ACC112 (cell line): ENCODE measurements around the gene ESR2.
A peak's percentile ranks its signal among the peaks of the same experiment; 100 is the strongest.

Experiments
- H2AFZ ChIP-seq: fragments of 200-600 bp; sonication (generic); one replicate; pipeline ENCODE4 v1.6.0; 2017; ENCODE audit warnings: antibody characterized with exemption, low read length; ENCODE audit not compliant: unreplicated experiment
- H3K27ac ChIP-seq: fragments of 200-600 bp; sonication (generic); 2 replicates; pipeline ENCODE4 v1.5.1; 2014; ENCODE audit warnings: low read depth, mild to moderate bottlenecking, antibody characterized with exemption, low read length, moderate library complexity
- H3K27me3 ChIP-seq: fragments of 200-600 bp; sonication (generic); 2 replicates; pipeline ENCODE4 v1.6.1; 2014; ENCODE audit warnings: mild to moderate bottlenecking, antibody characterized with exemption, low read length, moderate library complexity, mixed read lengths; ENCODE audit not compliant: insufficient read depth
- H3K36me3 ChIP-seq: fragments of 200-600 bp; sonication (generic); 2 replicates; pipeline ENCODE4 v1.6.1; 2016; ENCODE audit warnings: mild to moderate bottlenecking, antibody characterized with exemption, low read length, moderate library complexity, mixed read lengths; ENCODE audit not compliant: insufficient read depth
- H3K4me1 ChIP-seq: fragments of 200-600 bp; sonication (generic); one replicate; pipeline ENCODE4 v1.6.1; 2016; ENCODE audit warnings: low read length, mixed read lengths; ENCODE audit not compliant: insufficient read depth, unreplicated experiment, control insufficient read depth
- H3K4me3 ChIP-seq: fragments of 200-600 bp; sonication (generic); 2 replicates; pipeline ENCODE4 v1.5.1; 2014; ENCODE audit warnings: mild to moderate bottlenecking, low read depth, low read length
- H3K79me2 ChIP-seq: fragments of 200-600 bp; sonication (generic); one replicate; pipeline ENCODE4 v1.6.0; 2016; ENCODE audit warnings: low read length; ENCODE audit not compliant: control insufficient read depth, unreplicated experiment, insufficient read depth

Gene ESR2

DNA sequence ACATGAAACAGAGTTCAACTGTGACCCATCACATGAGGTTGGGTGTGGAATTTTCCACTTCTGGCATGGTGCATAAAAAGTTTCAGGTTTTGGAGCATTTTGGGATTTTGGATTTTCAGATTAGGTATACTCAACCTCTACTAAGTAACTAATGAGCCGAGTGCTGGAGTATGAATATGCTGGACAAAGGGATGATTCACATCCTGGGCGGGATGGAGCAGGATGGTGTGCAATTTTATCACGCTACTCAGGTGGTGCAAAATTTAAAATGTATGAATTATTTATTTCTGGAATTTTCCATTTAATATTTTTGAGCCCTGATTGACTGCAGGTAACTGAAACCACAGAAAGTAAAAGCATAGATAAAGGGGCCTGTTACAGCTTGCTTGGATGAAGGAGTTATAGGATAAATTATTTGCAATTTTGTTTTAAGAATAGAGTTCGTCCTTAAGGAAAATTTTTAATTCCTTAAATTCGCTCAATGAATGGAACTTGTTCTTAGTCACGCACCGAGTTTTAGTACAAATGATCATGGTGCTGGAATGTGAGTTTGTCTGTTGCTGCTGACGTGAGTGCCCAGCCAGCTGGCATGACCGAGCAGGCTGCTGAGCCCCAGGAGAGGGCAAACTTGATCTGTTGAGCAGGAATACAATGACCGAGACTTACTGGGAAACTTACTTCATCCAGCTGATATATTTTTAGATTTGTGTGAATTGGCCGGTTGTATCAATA lies 176.3 kb downstream of the ESR2 start:
- Histone ChIP-seq H2AFZ (no peak overlapping the region), H3K27me3 (no peaks in the 10 kb centered on the region), H3K4me3 (no peak overlapping the region), H3K36me3 (no peaks in the 10 kb centered on the region), H3K79me2 (no peaks in the 10 kb centered on the region), H3K27ac (peak overlapping the region; percentile 90), H3K4me1 (peaks cover 10% of the 10 kb centered on the region)

DNA sequence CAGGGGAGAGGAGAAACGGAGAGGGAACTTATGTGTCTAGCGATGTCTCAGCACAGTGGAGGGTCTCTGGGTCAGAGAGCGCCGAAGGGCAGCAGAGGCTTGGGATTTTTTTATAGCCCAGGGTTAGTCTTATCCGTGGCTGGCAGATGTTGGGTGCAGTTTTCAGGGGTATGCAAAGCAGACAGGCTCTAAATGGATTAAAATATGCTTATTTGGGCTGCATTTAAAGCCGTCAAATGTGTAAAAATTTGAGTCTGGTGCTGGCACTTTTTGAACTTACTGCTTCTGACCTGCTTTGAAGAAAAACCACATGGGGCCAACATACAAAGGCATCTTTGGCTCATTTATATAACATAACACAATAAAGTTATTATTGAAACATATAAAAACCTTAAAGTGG lies 178.8 kb downstream of the ESR2 start:
- H3K4me3 ChIP-seq = no peak overlapping the region
- H3K27ac ChIP-seq = no peak overlapping the region
- no peaks in the 10 kb centered on the region for H3K79me2 ChIP-seq
- H3K4me1 ChIP-seq = peaks cover 16% of the 10 kb centered on the region
- H2AFZ ChIP-seq = no peak overlapping the region
- H3K27me3 ChIP-seq = no peaks in the 10 kb centered on the region
- H3K36me3 ChIP-seq = no peaks in the 10 kb centered on the region

DNA sequence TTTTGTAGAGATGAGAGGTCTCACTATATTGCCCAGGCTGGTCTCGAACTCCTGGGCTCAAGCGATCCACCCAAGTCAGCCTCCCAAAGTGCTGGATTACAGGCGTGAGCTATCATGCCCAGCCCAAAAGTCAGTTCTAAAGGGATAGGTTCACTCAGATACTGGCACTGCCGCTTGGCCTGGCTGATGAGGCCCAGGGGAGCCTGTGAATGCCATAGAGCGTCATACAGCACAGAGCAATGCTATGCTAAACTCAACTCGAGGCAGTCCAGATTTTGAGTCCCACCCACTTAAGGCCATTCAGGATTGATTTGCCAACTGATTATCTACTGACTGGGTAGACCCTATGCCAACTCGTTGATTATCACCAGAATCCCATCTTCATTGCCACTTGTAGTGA lies 179.4 kb downstream of the ESR2 start:
- H2AFZ ChIP-seq = no peak overlapping the region

DNA sequence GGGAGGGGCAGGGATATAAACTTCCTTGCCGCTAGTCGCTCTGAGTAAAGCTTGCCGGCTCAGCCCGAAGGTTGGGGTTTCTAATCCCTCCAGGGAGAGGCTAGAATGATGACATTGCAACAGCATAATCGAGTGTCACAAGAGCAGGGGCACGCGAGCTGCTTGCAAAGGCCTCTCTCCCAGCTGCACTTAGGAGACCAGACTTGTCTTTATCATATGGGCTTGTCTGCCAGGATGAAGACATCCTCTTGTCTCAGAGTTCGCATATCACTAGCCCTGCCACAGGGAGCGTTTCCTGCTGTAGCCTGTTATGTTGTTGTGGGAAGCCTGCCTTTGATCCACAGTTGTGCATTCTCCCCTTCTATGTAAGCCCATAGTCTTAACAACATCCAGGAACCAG lies 180.0 kb downstream of the ESR2 start:
- Histone ChIP-seq H3K27me3 (no peaks in the 10 kb centered on the region), H2AFZ (no peak overlapping the region), H3K4me3 (no peak overlapping the region), H3K79me2 (no peaks in the 10 kb centered on the region), H3K36me3 (no peaks in the 10 kb centered on the region), H3K4me1 (peaks cover 19% of the 10 kb centered on the region), H3K27ac (no peak overlapping the region)

More for the DNA sequence above, 179.4 kb downstream of the ESR2 start:
- Histone ChIP-seq H3K4me3 (no peak overlapping the region), H3K4me1 (peaks cover 19% of the 10 kb centered on the region), H3K79me2 (no peaks in the 10 kb centered on the region), H3K27me3 (no peaks in the 10 kb centered on the region), H3K27ac (no peak overlapping the region), H3K36me3 (no peaks in the 10 kb centered on the region)

DNA sequence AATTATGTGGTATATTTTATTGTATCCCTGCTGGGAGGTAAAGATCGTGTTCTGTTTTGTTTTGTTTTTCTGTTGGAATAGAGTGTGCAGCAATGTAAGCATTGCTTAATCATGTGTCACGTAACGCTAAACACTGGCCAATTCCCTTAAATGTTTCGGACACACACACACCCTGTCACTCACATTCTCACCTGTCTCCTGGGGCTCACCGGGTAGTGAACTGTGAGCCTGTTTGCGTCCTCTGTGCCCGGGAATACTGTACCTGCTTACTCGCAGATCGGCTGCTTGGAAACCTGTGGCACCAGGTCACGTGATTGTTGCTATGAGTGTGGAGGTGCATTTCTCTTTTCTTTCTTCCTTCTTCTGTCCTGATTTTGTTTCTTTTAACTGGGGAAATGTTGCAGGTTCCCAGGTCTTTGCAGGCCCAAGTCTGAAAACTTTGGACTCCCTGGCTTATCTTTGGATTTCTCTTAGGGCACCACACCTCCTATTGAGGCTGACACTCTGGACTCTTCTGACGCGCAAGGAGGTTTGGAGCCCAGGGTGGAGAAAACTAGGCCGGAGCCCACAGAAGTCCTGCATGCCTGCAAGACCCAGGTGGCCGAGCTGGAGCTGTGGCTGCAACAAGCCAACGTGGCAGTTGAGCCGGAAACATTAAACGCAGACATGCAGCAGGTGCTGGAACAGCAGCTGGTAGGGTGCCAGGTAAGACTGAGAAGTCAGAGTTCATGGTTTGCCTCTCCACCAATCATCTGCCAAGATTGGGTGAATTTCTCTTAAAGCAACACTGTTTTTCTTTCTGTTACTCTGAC lies 181.1 kb downstream of the ESR2 start:
- H3K27me3 ChIP-seq = no peaks in the 10 kb centered on the region
- H3K36me3 ChIP-seq = no peaks in the 10 kb centered on the region
- H3K4me1 ChIP-seq = peaks cover 18% of the 10 kb centered on the region
- H3K79me2 ChIP-seq = no peaks in the 10 kb centered on the region
- H3K4me3 ChIP-seq = no peak overlapping the region
- H2AFZ ChIP-seq = no peak overlapping the region
- no peak overlapping the region for H3K27ac ChIP-seq

DNA sequence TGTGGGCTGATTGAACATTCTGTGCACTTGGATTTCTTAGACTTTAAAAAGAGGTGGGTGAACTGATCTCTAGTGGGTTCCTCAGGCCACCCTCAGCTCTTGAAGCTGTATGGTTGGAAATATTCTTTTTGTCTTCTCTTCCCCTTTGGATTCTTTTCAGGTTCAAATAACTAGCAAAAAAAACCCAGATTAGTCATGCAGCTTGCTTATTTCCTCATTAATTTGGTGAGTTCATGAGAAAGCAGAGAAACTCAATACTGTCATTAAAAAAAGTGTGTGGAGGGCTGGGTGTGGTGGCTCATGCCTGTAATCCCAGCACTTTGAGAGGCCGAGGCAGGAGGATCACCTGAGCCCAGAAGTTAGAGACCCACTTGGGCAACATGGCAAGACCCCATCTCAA lies 183.4 kb downstream of the ESR2 start:
- Histone ChIP-seq H2AFZ (no peak overlapping the region), H3K4me3 (no peak overlapping the region), H3K4me1 (peaks cover 9% of the 10 kb centered on the region), H3K36me3 (no peaks in the 10 kb centered on the region), H3K27ac (no peak overlapping the region), H3K27me3 (no peaks in the 10 kb centered on the region), H3K79me2 (no peaks in the 10 kb centered on the region)

DNA sequence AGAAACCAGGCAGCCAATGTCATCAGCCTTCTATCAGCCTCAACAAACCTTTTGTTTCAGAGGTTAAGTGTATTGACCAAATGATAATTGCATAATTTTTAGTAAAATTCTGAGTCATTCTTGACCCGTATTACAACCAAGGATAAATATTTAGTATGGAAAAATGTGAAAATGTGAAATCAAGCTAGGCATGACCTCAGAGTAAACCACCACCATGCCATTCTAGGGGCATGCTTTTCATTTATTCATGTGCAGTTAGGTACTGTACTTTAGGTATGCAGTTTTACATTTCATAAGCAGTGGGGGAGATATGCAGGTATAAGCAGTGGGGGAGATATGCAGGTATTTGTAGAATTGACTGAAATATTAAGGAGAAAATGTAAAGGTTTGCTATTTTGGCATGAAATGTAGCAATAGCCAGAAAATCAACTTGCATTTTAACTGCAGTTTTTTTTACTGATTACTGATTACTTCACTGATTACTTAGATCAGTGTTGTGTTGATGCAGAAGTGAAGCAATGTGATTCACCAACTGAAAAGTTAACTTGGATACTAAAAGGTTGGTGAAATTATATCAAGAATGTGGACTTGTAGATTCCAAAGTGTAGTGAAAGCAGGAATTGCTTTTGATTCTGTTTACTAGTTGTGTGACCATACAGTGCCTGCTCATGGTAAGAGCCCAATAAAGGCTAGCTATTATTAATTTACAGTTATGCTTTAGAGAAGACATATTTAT lies 184.2 kb downstream of the ESR2 start:
- no peaks in the 10 kb centered on the region for H3K27me3 ChIP-seq
- H2AFZ ChIP-seq = no peak overlapping the region
- peaks cover 9% of the 10 kb centered on the region for H3K4me1 ChIP-seq
- H3K4me3 ChIP-seq = no peak overlapping the region
- H3K36me3 ChIP-seq = no peaks in the 10 kb centered on the region
- H3K79me2 ChIP-seq = no peaks in the 10 kb centered on the region
- peak overlapping the region; percentile 27; the same call in 1 of the 2 replicates for H3K27ac ChIP-seq

DNA sequence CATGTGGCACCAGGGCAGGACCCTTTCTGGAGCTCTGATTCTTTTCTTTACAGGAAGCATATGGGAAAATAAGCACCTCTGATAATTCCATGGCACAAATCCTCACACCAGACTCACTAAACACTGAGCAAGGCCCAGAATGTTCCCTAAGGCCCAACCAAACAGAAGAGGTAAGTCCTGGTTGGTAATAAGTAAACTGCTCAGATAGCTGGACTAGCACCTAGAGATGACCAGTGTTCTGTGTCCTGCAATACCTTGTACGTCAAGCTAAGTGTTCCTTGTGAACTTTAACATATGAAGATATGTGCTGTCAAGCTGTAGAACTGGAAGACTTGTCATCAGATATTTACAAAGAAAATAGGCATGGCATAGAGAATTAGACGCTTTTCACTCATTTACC lies 186.7 kb downstream of the ESR2 start:
- H3K4me3 ChIP-seq = no peak overlapping the region
- peaks cover 9% of the 10 kb centered on the region for H3K4me1 ChIP-seq
- H2AFZ ChIP-seq = no peak overlapping the region
- no peaks in the 10 kb centered on the region for H3K36me3 ChIP-seq
- H3K27ac ChIP-seq = no peak overlapping the region
- no peaks in the 10 kb centered on the region for H3K27me3 ChIP-seq
- H3K79me2 ChIP-seq = no peaks in the 10 kb centered on the region

DNA sequence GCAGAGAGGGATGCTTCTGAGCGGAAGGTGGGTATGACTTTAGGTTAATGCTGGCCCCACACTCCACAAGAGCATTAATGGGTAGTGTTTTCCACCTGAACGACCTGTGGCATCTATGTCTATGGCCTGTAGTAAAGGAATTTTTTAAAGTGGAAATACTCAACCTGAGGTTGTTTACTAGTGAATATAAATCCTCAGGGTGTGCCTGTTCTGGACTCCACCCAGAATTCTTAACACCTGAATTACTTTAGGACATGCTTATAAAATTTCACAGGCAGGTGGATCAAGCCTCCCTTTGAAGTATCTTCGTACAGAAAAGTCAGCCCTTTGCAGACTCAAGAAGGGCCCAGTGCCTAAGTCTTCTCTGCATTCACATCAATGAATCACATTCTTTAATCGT lies 196.1 kb downstream of the ESR2 start:
- Histone ChIP-seq H3K79me2 (no peaks in the 10 kb centered on the region), H3K4me3 (no peak overlapping the region), H3K27me3 (no peaks in the 10 kb centered on the region), H3K36me3 (no peaks in the 10 kb centered on the region), H3K4me1 (no peaks in the 10 kb centered on the region), H3K27ac (no peak overlapping the region), H2AFZ (no peak overlapping the region)

DNA sequence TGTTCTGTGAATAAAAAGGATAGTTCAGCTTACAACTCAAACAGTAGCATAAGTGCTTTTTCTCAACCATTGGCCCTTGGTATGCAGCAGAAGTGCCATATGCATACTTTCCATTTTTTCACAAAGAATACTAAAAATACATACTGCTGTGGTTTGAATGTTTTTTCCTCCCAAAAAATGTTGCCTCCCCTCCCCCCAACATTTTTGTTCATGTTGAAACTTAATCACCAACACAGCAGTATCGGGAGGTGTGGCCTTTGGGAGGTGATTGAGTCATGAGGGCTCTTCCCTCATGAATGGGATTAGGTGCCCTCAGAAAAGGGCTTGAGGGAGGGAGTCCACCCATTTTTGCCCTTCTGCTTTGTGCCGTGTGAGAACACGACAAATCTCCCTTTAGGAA lies 198.6 kb downstream of the ESR2 start:
- H3K79me2 ChIP-seq = no peaks in the 10 kb centered on the region
- no peaks in the 10 kb centered on the region for H3K27me3 ChIP-seq
- H3K4me3 ChIP-seq = no peak overlapping the region
- no peaks in the 10 kb centered on the region for H3K4me1 ChIP-seq
- H3K27ac ChIP-seq = no peak overlapping the region
- no peaks in the 10 kb centered on the region for H3K36me3 ChIP-seq
- H2AFZ ChIP-seq = no peak overlapping the region
